GM06990 (cell line): ENCODE results near the gene GAST.

Source experiments
- DNase-seq: peaks from one replicate; pipeline ENCODE4 v3.0.0-alpha.2; 2011; ENCODE audit not compliant: insufficient read length; ENCODE audit errors: extremely low read depth
- H3K27me3 ChIP-seq: replicated peaks from 2 replicates; pipeline ENCODE4 v1.6.0; 2011; ENCODE audit warnings: low read length; ENCODE audit not compliant: control insufficient read depth, insufficient read depth
- H3K36me3 ChIP-seq: 2 replicates; pipeline ENCODE4 v1.5.1; 2011; ENCODE audit warnings: low read length; ENCODE audit not compliant: control insufficient read depth, insufficient read depth
- H3K4me3 ChIP-seq: replicated peaks from 2 replicates; pipeline ENCODE4 v1.5.1; 2011; ENCODE audit warnings: low read depth, mild to moderate bottlenecking, control low read depth, low read length
- TF ChIP-seq, protein P1 (sequence below): IDR thresholded peaks from 2 replicates; pipeline ENCODE4 v1.5.1; 2011; ENCODE audit warnings: low read length, control low read depth, mild to moderate bottlenecking, inconsistent platforms; ENCODE audit not compliant: insufficient read depth, poor library complexity, severe bottlenecking

Gene GAST

DNA sequence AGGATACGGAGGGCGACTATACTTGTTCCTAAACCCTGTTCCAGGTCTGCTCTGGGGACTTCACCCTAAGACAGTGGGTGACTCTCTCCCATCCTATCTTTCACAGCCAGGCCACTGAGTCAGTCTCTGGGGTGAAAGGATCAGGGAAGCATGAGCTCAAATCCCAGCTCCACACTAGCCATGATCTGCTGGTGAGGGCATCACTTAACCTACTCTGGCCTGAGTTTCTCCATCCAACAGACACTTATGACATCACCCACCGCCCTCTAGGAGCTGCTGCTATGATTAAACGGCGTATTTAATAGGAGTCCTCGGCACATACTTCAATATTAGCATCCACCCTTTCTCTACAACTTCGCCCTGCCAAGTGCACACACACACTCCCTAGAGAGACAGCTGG, 10.1 kb downstream of the GAST start:
- TF ChIP-seq, protein P1, sequence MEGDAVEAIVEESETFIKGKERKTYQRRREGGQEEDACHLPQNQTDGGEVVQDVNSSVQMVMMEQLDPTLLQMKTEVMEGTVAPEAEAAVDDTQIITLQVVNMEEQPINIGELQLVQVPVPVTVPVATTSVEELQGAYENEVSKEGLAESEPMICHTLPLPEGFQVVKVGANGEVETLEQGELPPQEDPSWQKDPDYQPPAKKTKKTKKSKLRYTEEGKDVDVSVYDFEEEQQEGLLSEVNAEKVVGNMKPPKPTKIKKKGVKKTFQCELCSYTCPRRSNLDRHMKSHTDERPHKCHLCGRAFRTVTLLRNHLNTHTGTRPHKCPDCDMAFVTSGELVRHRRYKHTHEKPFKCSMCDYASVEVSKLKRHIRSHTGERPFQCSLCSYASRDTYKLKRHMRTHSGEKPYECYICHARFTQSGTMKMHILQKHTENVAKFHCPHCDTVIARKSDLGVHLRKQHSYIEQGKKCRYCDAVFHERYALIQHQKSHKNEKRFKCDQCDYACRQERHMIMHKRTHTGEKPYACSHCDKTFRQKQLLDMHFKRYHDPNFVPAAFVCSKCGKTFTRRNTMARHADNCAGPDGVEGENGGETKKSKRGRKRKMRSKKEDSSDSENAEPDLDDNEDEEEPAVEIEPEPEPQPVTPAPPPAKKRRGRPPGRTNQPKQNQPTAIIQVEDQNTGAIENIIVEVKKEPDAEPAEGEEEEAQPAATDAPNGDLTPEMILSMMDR = no peak
- no peaks in the 10 kb centered on the region for H3K36me3 ChIP-seq
- H3K4me3 ChIP-seq = no peak overlapping the region

DNA sequence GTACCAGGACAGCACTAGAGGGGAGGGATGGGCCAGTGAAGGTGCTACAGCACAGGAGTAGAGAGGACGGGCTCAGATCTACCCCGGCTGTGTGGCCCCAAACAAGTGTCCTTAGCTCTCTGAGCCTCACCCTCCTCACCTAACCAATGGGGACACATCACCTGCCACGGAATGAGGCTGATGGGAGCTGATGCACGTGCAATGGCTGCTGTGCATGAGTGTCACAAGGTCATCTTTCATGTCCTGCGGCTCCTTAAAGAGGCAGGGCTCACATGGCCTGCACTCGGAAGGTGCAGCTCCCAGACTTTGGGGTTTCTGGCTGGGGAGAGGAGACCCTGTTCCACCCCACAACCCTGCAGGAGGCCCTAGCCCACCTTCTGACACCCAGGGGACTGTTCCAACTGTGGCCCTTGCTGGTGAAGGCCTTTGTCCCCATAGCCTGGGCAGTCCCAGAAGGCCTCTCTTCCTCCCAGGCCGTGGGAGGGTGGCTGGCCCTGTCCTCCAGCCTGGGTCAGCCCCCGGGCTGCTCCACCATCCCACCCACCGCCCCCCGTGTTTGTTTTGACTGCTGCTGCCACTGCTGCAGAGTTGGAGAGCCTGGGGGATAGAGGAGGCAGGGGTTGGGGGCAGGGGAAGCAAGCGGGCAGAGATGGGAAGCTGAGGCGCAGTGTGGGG, 11.8 kb downstream of the GAST start:
- Histone ChIP-seq H3K27me3 (no peaks in the 10 kb centered on the region), H3K36me3 (no peaks in the 10 kb centered on the region), H3K4me3 (no peak overlapping the region)
- TF ChIP-seq, protein P1 = no peak
- no peak for DNase-seq

More for the DNA sequence above, 10.1 kb downstream of the GAST start:
- no peak for DNase-seq
- no peaks in the 10 kb centered on the region for H3K27me3 ChIP-seq

DNA sequence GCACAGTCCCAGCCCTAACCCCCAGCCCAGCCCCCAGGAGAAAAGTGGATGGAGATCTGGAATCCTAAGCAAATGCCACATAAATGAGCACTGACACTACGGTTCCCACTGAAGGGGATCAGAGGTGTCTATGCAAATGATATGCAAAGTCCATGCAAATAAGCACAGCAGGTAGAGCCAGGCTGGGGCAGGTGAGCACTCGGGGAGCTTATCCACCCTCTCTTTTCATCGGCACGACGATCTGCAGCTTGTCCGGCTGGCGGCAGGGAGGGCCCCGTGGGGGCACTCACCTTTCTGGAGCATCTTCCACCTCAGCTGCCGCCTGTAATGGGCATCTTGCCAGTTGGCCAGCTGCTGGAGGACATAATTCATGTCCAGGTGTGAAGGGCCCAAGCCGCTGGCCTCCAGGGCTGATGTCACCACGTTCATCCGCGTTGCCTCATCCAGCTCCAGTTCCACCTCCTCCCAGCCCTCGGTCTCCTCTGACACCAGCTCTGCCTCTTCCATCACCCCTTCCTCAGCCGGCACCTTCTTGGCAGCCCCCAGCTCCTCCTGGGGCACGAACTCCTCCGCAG, 12.4 kb downstream of the GAST start:
- H3K36me3 ChIP-seq = no peaks in the 10 kb centered on the region
- no peak for DNase-seq
- no peak overlapping the region for H3K4me3 ChIP-seq
- H3K27me3 ChIP-seq = no peaks in the 10 kb centered on the region
- TF ChIP-seq, protein P1 = no peak

DNA sequence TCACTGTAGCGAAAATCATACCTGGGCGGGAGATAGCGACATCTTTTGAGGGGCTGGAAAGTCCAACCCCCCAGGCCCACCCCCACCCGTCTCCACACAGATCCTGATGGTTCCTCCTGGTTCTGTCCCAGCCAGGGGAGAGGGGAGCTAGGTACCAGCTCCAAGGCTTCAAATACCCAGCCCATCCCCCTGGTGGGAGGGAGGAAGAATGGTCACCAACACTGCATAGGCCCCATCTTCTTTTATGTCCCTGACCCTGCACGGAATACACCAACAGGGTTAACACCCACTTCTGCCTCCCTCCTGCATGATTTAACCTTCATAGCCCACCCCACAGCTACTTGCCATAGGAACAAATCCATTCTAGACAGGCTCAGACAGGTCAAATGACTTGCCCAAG, 13.0 kb downstream of the GAST start:
- Histone ChIP-seq H3K4me3 (no peak overlapping the region), H3K36me3 (no peaks in the 10 kb centered on the region), H3K27me3 (no peaks in the 10 kb centered on the region)
- TF ChIP-seq, protein P1 = no peak
- DNase-seq = no peak

DNA sequence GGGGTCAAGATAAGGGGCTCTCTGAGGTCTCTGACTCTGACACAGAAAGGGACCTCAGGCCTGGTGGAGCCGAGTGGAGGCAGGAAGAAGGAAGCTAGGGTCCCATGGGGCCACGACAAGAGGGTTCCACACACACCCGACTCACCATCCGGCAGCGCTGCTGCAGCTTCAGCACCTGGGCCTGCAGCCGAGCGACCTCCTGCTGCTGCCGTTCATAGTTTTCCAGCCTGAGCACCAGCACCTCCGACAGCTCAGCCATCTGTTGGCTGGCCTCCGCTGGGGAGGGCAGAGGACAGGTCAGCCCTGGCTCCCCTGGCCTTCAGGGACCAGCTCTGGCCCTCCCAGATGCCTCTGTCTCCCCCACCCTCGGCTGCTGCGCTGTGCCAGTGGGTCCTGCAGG, 15.9 kb downstream of the GAST start:
- no peaks in the 10 kb centered on the region; the same call in 1 of the 2 replicates for H3K27me3 ChIP-seq
- no peak for DNase-seq
- TF ChIP-seq, protein P1 = no peak
- H3K4me3 ChIP-seq = no peak overlapping the region
- no peaks in the 10 kb centered on the region for H3K36me3 ChIP-seq
